ENCODE data around the gene TSPAN15. TPM values are rescaled to one million over a fixed set of nuclear protein-coding genes. Genes with fewer than 3 reads are reported as not detected.

TSPAN15 gene
- total and polyA plus RNA-seq, 2 of the 4 experiments (the other 2 are of a cell fraction) = 0.48 TPM; not detected in 1

DNA sequence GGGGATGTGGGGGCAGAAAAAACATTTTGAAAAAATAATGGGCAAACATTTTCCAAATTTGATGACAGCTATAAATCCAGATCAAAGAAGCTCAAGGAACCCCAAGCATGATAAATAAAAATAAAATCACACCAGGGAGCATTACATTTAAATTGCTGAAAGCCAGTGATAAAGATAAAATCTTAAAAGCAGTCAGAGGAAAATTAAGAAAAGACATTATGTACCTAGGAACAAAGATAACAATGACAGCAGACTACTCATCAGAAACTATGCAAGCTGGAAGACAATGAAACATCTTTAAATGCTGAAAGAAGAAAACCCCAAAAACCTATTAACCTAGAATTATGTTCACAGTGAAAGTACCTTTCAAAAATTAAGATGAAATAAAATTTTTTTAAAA lies 98.7 kb downstream of the TSPAN15 start:
- dilution Hi-C loops (cut with HindIII; ENCODE audit: low sequenced_read_pairs, unreplicated experiment) = no loop called here
- Histone ChIP-seq H3K56ac (ENCODE audit: extremely low read depth, insufficient read depth, low read length) (no peak overlapping the region), H3K23ac (ENCODE audit: low read depth, low read length) (no peak overlapping the region), H4K20me1 (ENCODE audit: insufficient read depth, low read length) (no peaks in the 10 kb centered on the region), H3K27ac (ENCODE audit: insufficient read depth, low read length) (no peak overlapping the region), H3K4me2 (ENCODE audit: low read depth, low read length) (no peak overlapping the region), H2BK120ac (ENCODE audit: low read depth, low read length) (no peak overlapping the region), H3K4ac (ENCODE audit: low read depth, low read length) (no peak overlapping the region), H3K9me3 (ENCODE audit: control insufficient read depth, insufficient read depth, low read length) (peaks cover 8% of the 10 kb centered on the region), H3K27me3 (ENCODE audit: control insufficient read depth, insufficient read depth, low read length) (peaks cover 9% of the 10 kb centered on the region), H2BK15ac (ENCODE audit: low read depth, low read length) (no peak overlapping the region), H3K36me3 (ENCODE audit: control insufficient read depth, insufficient read depth, low read length) (no peaks in the 10 kb centered on the region), H2BK5ac (ENCODE audit: low read depth, low read length, poor library complexity, severe bottlenecking) (no peak overlapping the region), H3K4me1 (ENCODE audit: control insufficient read depth, insufficient read depth, low read length) (no peaks in the 10 kb centered on the region), H2AK5ac (ENCODE audit: low read depth, low read length) (no peak overlapping the region), H3K9ac (ENCODE audit: low read depth, low read length) (no peak overlapping the region), H3K14ac (replicated peaks; ENCODE audit: low read depth, low read length) (no peak overlapping the region), H4K5ac (ENCODE audit: low read depth, low read length) (no peak overlapping the region), H3K4me3 (ENCODE audit: insufficient read depth, low read depth, low read length) (no peak overlapping the region), H3K79me1 (ENCODE audit: low read depth in 1 of 2, low read length in 2 of 2) (no peaks in the 10 kb centered on the region), H3K9me1 (ENCODE audit: insufficient read depth, low read length) (no peaks in the 10 kb centered on the region), H3K18ac (ENCODE audit: low read depth, low read length) (no peak overlapping the region), H4K8ac (ENCODE audit: low read depth in 2 of 2, low read length in 2 of 2) (no peak overlapping the region), H2BK20ac (ENCODE audit: low read depth, low read length) (no peak overlapping the region), H2AK9ac (replicated peaks; ENCODE audit: low read depth, low read length, poor library complexity) (no peak overlapping the region), H2AFZ (replicated peaks; ENCODE audit: low read length, poor library complexity) (no peak overlapping the region), H4K91ac (ENCODE audit: insufficient read depth, low read depth, low read length) (no peak overlapping the region)
- intact Hi-C loops (cut with micrococcal nuclease) = no loop called here
- TF ChIP-seq, protein P1, sequence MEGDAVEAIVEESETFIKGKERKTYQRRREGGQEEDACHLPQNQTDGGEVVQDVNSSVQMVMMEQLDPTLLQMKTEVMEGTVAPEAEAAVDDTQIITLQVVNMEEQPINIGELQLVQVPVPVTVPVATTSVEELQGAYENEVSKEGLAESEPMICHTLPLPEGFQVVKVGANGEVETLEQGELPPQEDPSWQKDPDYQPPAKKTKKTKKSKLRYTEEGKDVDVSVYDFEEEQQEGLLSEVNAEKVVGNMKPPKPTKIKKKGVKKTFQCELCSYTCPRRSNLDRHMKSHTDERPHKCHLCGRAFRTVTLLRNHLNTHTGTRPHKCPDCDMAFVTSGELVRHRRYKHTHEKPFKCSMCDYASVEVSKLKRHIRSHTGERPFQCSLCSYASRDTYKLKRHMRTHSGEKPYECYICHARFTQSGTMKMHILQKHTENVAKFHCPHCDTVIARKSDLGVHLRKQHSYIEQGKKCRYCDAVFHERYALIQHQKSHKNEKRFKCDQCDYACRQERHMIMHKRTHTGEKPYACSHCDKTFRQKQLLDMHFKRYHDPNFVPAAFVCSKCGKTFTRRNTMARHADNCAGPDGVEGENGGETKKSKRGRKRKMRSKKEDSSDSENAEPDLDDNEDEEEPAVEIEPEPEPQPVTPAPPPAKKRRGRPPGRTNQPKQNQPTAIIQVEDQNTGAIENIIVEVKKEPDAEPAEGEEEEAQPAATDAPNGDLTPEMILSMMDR (conservative IDR thresholded peaks at IDR 0.05; ENCODE audit: low read depth, low read length) = no peak
- no peak for TF ChIP-seq RAD21 (IDR thresholded peaks at IDR 0.05; ENCODE audit: low read length)
- TF ChIP-seq NFE2L2 (IDR thresholded peaks at IDR 0.05; ENCODE audit: low read depth, low read length) = no peak
- TF ChIP-seq, protein P2, sequence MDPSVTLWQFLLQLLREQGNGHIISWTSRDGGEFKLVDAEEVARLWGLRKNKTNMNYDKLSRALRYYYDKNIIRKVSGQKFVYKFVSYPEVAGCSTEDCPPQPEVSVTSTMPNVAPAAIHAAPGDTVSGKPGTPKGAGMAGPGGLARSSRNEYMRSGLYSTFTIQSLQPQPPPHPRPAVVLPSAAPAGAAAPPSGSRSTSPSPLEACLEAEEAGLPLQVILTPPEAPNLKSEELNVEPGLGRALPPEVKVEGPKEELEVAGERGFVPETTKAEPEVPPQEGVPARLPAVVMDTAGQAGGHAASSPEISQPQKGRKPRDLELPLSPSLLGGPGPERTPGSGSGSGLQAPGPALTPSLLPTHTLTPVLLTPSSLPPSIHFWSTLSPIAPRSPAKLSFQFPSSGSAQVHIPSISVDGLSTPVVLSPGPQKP (IDR thresholded peaks at IDR 0.05; ENCODE audit: borderline replicate concordance, low read depth, low read length) = no peak
- no peak for TF ChIP-seq MAZ (IDR thresholded peaks at IDR 0.05; ENCODE audit: borderline replicate concordance, low read depth, low read length)
- TF ChIP-seq, protein P3, sequence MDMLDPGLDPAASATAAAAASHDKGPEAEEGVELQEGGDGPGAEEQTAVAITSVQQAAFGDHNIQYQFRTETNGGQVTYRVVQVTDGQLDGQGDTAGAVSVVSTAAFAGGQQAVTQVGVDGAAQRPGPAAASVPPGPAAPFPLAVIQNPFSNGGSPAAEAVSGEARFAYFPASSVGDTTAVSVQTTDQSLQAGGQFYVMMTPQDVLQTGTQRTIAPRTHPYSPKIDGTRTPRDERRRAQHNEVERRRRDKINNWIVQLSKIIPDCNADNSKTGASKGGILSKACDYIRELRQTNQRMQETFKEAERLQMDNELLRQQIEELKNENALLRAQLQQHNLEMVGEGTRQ (IDR thresholded peaks at IDR 0.05; ENCODE audit: low read depth, low read length) = no peak
- no peak for TF ChIP-seq MAFK (IDR thresholded peaks at IDR 0.05; ENCODE audit: low read depth, low read length)
- TF ChIP-seq FOS (IDR thresholded peaks at IDR 0.05; ENCODE audit: low read depth, low read length) = no peak
- no peak for TF ChIP-seq CEBPB (IDR thresholded peaks at IDR 0.05; ENCODE audit: low read depth, low read length)
- DNase-seq (no peak), ATAC-seq (ENCODE audit: low read depth) (no peak)
- no TSS peak for BruUV-seq (replicated peaks)
- ChIA-PET POLR2A (ENCODE audit: unreplicated experiment) (no interaction called here), CTCF (no interaction called here)
- in situ Hi-C loops (cut with MboI; ENCODE audit: low sequenced_read_pairs) = no loop called here
